IMR-90 (cell line): ENCODE results near the gene WDR62. TPM values are rescaled to one million over a fixed set of nuclear protein-coding genes. Genes with fewer than 3 reads are reported as not detected.

Experiments
- ATAC-seq: fragments of 200-7000 bp; cut with Tn5 transposase; 2 replicates; pipeline ENCODE4 v1.9.1; 2020; ENCODE audit warnings: low read depth, mild to moderate bottlenecking, moderate library complexity
- BruUV-seq: library from RNA; stranded (reverse); fragments of 400-500 nt; replicated peaks from 2 replicates; lab custom pipeline; 2021; lab: Mats Ljungman, UMichigan
- CTCF ChIA-PET: fragments of 300-600 bp; formaldehyde crosslinking; extraction: SDS; loops from one replicate; lab custom pipeline; 2021; ENCODE audit warnings: antibody characterized with exemption; lab: Yijun Ruan, JAX
- POLR2A ChIA-PET: fragments of 300-600 bp; sonication (Branson Sonifier 250); formaldehyde crosslinking; loops from one replicate; lab custom pipeline; 2022; ENCODE audit warnings: antibody characterized with exemption; ENCODE audit not compliant: unreplicated experiment; lab: Charles Lee
- DNase-seq: peaks from one replicate; pipeline ENCODE4 v3.0.0; 2013
- H2AFZ ChIP-seq: replicated peaks from 2 replicates; pipeline ENCODE3; 2013; ENCODE audit warnings: low read length, mild to moderate bottlenecking; ENCODE audit not compliant: poor library complexity
- H2AK5ac ChIP-seq: 2 replicates; pipeline ENCODE4 v1.6.1; 2013; ENCODE audit warnings: low read depth, low read length, inconsistent platforms
- H2AK9ac ChIP-seq: replicated peaks from 2 replicates; pipeline ENCODE3; 2013; ENCODE audit warnings: mild to moderate bottlenecking, low read depth, low read length, moderate library complexity; ENCODE audit not compliant: poor library complexity
- H2BK120ac ChIP-seq: 2 replicates; pipeline ENCODE4 v1.6.1; 2013; ENCODE audit warnings: low read depth, low read length, inconsistent platforms
- H2BK15ac ChIP-seq: 3 replicates; pipeline ENCODE4 v1.6.1; 2013; ENCODE audit warnings: low read depth, low read length, inconsistent platforms
- H2BK20ac ChIP-seq: 2 replicates; pipeline ENCODE4 v1.6.1; 2013; ENCODE audit warnings: low read depth, mild to moderate bottlenecking, inconsistent platforms, low read length, moderate library complexity
- H2BK5ac ChIP-seq: 2 replicates; pipeline ENCODE4 v1.6.1; 2013; ENCODE audit warnings: mild to moderate bottlenecking, low read depth, low read length, inconsistent platforms; ENCODE audit not compliant: poor library complexity, severe bottlenecking
- H3K14ac ChIP-seq: replicated peaks from 2 replicates; pipeline ENCODE4 v1.6.1; 2013; ENCODE audit warnings: low read depth, low read length, inconsistent platforms
- H3K18ac ChIP-seq: 2 replicates; pipeline ENCODE4 v1.6.1; 2013; ENCODE audit warnings: low read depth, low read length, control low read depth
- H3K23ac ChIP-seq: 2 replicates; pipeline ENCODE4 v1.6.1; 2013; ENCODE audit warnings: low read depth, low read length, inconsistent platforms
- H3K27ac ChIP-seq: 2 replicates; pipeline ENCODE4 v1.5.1; 2013; ENCODE audit warnings: mild to moderate bottlenecking, control low read depth, low read length; ENCODE audit not compliant: insufficient read depth
- H3K27me3 ChIP-seq: 2 replicates; pipeline ENCODE4 v1.6.1; 2013; ENCODE audit warnings: low read length; ENCODE audit not compliant: control insufficient read depth, insufficient read depth
- H3K36me3 ChIP-seq: 2 replicates; pipeline ENCODE4 v1.6.1; 2013; ENCODE audit warnings: low read length, mixed read lengths; ENCODE audit not compliant: control insufficient read depth, insufficient read depth
- H3K4ac ChIP-seq: 2 replicates; pipeline ENCODE4 v1.6.1; 2013; ENCODE audit warnings: low read depth, low read length, inconsistent platforms
- H3K4me1 ChIP-seq: 2 replicates; pipeline ENCODE4 v1.6.1; 2013; ENCODE audit warnings: low read length, mixed read lengths; ENCODE audit not compliant: control insufficient read depth, insufficient read depth
- H3K4me2 ChIP-seq: 2 replicates; pipeline ENCODE4 v1.6.1; 2013; ENCODE audit warnings: low read depth, mild to moderate bottlenecking, control low read depth, low read length, moderate library complexity
- H3K4me3 ChIP-seq: 2 replicates; pipeline ENCODE4 v1.5.1; 2013; ENCODE audit warnings: low read depth, mild to moderate bottlenecking, control low read depth, low read length, moderate library complexity; ENCODE audit not compliant: insufficient read depth
- H3K56ac ChIP-seq: 2 replicates; pipeline ENCODE4 v1.6.1; 2013; ENCODE audit warnings: low read length, inconsistent platforms; ENCODE audit not compliant: insufficient read depth; ENCODE audit errors: extremely low read depth
- H3K79me1 ChIP-seq, 2 experiments: 2 replicates each; pipeline ENCODE4 v1.6.1; 2013; ENCODE audit warnings: low read length in 2 of 2, inconsistent platforms in 1 of 2, low read depth in 1 of 2
- H3K9ac ChIP-seq: 2 replicates; pipeline ENCODE4 v1.6.1; 2013; ENCODE audit warnings: low read depth, low read length, control low read depth
- H3K9me1 ChIP-seq: 2 replicates; pipeline ENCODE4 v1.6.1; 2013; ENCODE audit warnings: low read length, inconsistent platforms; ENCODE audit not compliant: insufficient read depth
- H3K9me3 ChIP-seq: 2 replicates; pipeline ENCODE4 v1.6.1; 2013; ENCODE audit warnings: low read length; ENCODE audit not compliant: control insufficient read depth, insufficient read depth
- H4K20me1 ChIP-seq: 2 replicates; pipeline ENCODE4 v1.6.1; 2013; ENCODE audit warnings: low read length, inconsistent platforms; ENCODE audit not compliant: insufficient read depth
- H4K5ac ChIP-seq: 2 replicates; pipeline ENCODE4 v1.6.1; 2013; ENCODE audit warnings: mild to moderate bottlenecking, low read depth, low read length, control low read depth
- H4K8ac ChIP-seq, 2 experiments: 2 replicates each; pipeline ENCODE4 v1.6.1; 2013; ENCODE audit warnings: low read depth in 2 of 2, low read length in 2 of 2, control low read depth in 1 of 2, inconsistent platforms in 1 of 2
- H4K91ac ChIP-seq: 2 replicates; pipeline ENCODE4 v1.6.1; 2013; ENCODE audit warnings: low read depth, low read length, inconsistent platforms; ENCODE audit not compliant: insufficient read depth
- CEBPB ChIP-seq: IDR thresholded peaks from 2 replicates; pipeline ENCODE4 v1.6.1; 2012; ENCODE audit warnings: low read depth, low read length, improper control_type of control experiment
- CHD1 ChIP-seq: IDR thresholded peaks from 2 replicates; pipeline ENCODE4 v1.6.1; 2012; ENCODE audit warnings: low read depth, low read length, improper control_type of control experiment
- ELK1 ChIP-seq: fragments of 150-350 bp; IDR thresholded peaks from 2 replicates; pipeline ENCODE4 v1.6.1; 2016; ENCODE audit warnings: low read depth, mild to moderate bottlenecking, low read length, moderate library complexity, borderline replicate concordance
- FOS ChIP-seq: fragments of 150-350 bp; IDR thresholded peaks from 2 replicates; pipeline ENCODE4 v1.6.1; 2016; ENCODE audit warnings: low read depth, low read length
- MAFK ChIP-seq: IDR thresholded peaks from 2 replicates; pipeline ENCODE4 v1.6.1; 2012; ENCODE audit warnings: low read depth, low read length, improper control_type of control experiment
- MAZ ChIP-seq: IDR thresholded peaks from 2 replicates; pipeline ENCODE4 v1.6.1; 2012; ENCODE audit warnings: low read depth, mild to moderate bottlenecking, low read length, improper control_type of control experiment, moderate library complexity, borderline replicate concordance
- MXI1 ChIP-seq: IDR thresholded peaks from 2 replicates; pipeline ENCODE4 v1.6.1; 2012; ENCODE audit warnings: low read depth, mild to moderate bottlenecking, low read length, moderate library complexity, borderline replicate concordance
- NFE2L2 ChIP-seq: fragments of 150-350 bp; IDR thresholded peaks from 2 replicates; pipeline ENCODE4 v1.6.1; 2016; ENCODE audit warnings: low read depth, mild to moderate bottlenecking, low read length
- POLR2A ChIP-seq: IDR thresholded peaks from 2 replicates; pipeline ENCODE4 v1.6.1; 2012; ENCODE audit warnings: mild to moderate bottlenecking, low read depth, low read length
- RAD21 ChIP-seq: IDR thresholded peaks from 2 replicates; pipeline ENCODE4 v1.6.1; 2012; ENCODE audit warnings: low read length, improper control_type of control experiment
- RCOR1 ChIP-seq: IDR thresholded peaks from 2 replicates; pipeline ENCODE4 v1.6.1; 2012; ENCODE audit warnings: mild to moderate bottlenecking, low read length, improper control_type of control experiment; ENCODE audit not compliant: insufficient replicate concordance
- RFX5 ChIP-seq: IDR thresholded peaks from 2 replicates; pipeline ENCODE4 v1.8.0; 2012; ENCODE audit warnings: low read depth, mild to moderate bottlenecking, low read length, moderate library complexity
- SMC3 ChIP-seq: fragments of 150-350 bp; IDR thresholded peaks from 2 replicates; pipeline ENCODE4 v1.6.1; 2016; ENCODE audit warnings: low read depth, mild to moderate bottlenecking, antibody characterized with exemption, low read length, moderate library complexity
- USF2 ChIP-seq: fragments of 150-350 bp; IDR thresholded peaks from 2 replicates; pipeline ENCODE4 v1.6.1; 2017; ENCODE audit warnings: mild to moderate bottlenecking, antibody characterized with exemption, low read length, low read depth
- WGBS, 2 experiments: methylation state at CpG; one replicate each; pipeline versions ENCODE4 v1.1.5 to v1.1.7; 2013; ENCODE audit warnings: missing lambda C conversion rate in 2 of 2; ENCODE audit not compliant: insufficient read length in 1 of 2; ENCODE audit errors: extremely low coverage in 2 of 2; 5-methylcytosine and 5-hydroxymethylcytosine counted together
- dilution Hi-C: fragments of 300-500 bp; cut with HindIII; formaldehyde crosslinking; loops from one replicate; pipeline ENCODE4 v1.14.3; 2018; ENCODE audit warnings: low sequenced_read_pairs; ENCODE audit not compliant: unreplicated experiment
- in situ Hi-C: fragments of 300-500 bp; cut with MboI; formaldehyde crosslinking; loops from 3 replicates; pipeline ENCODE4 v1.14.3; 2019; ENCODE audit warnings: low sequenced_read_pairs, inconsistent platforms, mixed read lengths
- intact Hi-C: fragments of 100-400 bp; cut with micrococcal nuclease; formaldehyde crosslinking; loops from 2 replicates; pipeline ENCODE4 v1.10.0; 2022
- polyA plus RNA-seq, 3 experiments: library from polyadenylated mRNA; depleted of rRNA; stranded (reverse); fragments of >200 nt; gene quantifications; 2 replicates each; pipeline ENCODE4 v1.2.3, GENCODE V29; 2012; ENCODE audit warnings: low replicate concordance in 1 of 3
- total RNA-seq: library from RNA; depleted of rRNA; stranded (reverse); fragments of >200 nt; gene quantifications from 2 replicates; pipeline ENCODE4 v1.2.3, GENCODE V29; 2012
- TF ChIP-seq, protein P1 (sequence below): conservative IDR thresholded peaks from 2 replicates; pipeline ENCODE4 v1.5.1; 2012; ENCODE audit warnings: mild to moderate bottlenecking, low read depth, low read length, improper control_type of control experiment

Gene WDR62
- total and polyA plus RNA-seq, 2 of the 4 experiments (the other 2 are of a cell fraction) = 4.5 to 7.0 TPM

DNA sequence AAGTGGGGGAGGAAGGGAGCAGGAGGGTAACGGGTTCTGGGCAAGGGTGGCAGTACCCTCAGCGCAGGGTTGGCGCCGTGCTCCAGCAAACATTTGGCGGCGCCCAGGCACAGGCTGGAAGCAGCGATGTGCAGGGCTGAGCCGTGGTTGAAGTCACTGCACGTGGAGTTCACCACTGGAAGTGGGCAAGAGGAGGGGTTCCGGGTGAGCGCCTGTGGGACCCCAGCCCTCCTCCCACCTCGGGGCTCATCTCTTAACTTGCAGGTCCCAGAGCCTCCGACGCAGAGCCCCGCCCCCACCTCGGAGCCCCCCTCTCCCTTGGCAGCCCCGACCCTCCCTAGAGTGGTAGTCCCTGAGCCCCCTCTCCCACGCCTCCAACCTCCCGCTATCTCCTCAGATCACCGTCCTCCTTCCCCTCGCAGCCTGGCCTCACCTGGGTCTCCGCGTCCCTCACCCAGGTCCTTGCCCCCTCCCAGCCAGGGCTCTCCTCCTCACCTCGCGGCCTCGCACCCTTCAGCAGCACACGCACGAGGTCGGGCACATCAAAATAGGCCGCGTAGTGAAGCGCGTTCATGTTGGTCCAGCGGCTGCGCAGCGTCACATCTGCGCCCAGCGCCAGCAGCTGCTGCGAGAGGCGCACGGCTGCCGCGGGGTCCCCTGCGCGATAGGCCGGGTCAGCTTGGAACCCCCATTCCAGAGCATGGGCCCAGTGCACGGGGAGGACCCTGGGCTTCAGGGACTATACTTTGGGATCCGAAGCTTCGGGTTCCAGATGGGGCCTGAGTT, 28.4 kb upstream of the WDR62 start:
- dilution Hi-C loops = no loop called here
- DNase-seq (no peak), ATAC-seq (no peak)
- Histone ChIP-seq H3K4ac (no peak overlapping the region), H2BK5ac (no peak overlapping the region), H3K36me3 (peaks cover 58% of the 10 kb centered on the region), H3K9me1 (peaks cover 6% of the 10 kb centered on the region; the same call in 1 of the 2 replicates), H4K91ac (no peak overlapping the region), H4K5ac (no peak overlapping the region), H3K56ac (no peak overlapping the region), H3K4me3 (no peak overlapping the region), H3K27me3 (no peaks in the 10 kb centered on the region), H2BK15ac (no peak overlapping the region), H3K27ac (no peak overlapping the region), H3K4me1 (no peaks in the 10 kb centered on the region), H2BK20ac (no peak overlapping the region), H4K20me1 (no peaks in the 10 kb centered on the region; the same call in 1 of the 2 replicates), H3K18ac (no peak overlapping the region), H3K9me3 (no peaks in the 10 kb centered on the region), H3K4me2 (no peak overlapping the region), H2AK5ac (no peak overlapping the region), H2BK120ac (no peak overlapping the region), H3K79me1 (peaks cover 0 to 12% of the 10 kb centered on the region in 2 experiments; a peak in 2 of 4 replicates), H3K23ac (no peak overlapping the region), H2AFZ (no peak overlapping the region), H4K8ac (no peak overlapping the region), H3K14ac (no peak overlapping the region), H2AK9ac (no peak overlapping the region), H3K9ac (no peak overlapping the region)
- 97% methylated on average over 27 of the region's 49 CpGs; no CpG with 5 or more reads in 1 of the 2 experiments for WGBS, 2 experiments
- intact Hi-C loops = no loop called here
- ChIA-PET CTCF (no interaction called here), POLR2A (no interaction called here)
- BruUV-seq = TSS peak; percentile 74
- in situ Hi-C loops = no loop called here
- TF ChIP-seq RCOR1 = no peak
- TF ChIP-seq POLR2A = no peak
- TF ChIP-seq RFX5 = no peak
- no peak for TF ChIP-seq MAFK
- TF ChIP-seq NFE2L2 = no peak
- no peak for TF ChIP-seq USF2
- TF ChIP-seq CHD1 = no peak
- no peak for TF ChIP-seq MXI1
- TF ChIP-seq FOS = no peak
- TF ChIP-seq CEBPB = no peak
- TF ChIP-seq SMC3 = no peak
- no peak for TF ChIP-seq MAZ
- TF ChIP-seq ELK1 = no peak
- TF ChIP-seq, protein P1, sequence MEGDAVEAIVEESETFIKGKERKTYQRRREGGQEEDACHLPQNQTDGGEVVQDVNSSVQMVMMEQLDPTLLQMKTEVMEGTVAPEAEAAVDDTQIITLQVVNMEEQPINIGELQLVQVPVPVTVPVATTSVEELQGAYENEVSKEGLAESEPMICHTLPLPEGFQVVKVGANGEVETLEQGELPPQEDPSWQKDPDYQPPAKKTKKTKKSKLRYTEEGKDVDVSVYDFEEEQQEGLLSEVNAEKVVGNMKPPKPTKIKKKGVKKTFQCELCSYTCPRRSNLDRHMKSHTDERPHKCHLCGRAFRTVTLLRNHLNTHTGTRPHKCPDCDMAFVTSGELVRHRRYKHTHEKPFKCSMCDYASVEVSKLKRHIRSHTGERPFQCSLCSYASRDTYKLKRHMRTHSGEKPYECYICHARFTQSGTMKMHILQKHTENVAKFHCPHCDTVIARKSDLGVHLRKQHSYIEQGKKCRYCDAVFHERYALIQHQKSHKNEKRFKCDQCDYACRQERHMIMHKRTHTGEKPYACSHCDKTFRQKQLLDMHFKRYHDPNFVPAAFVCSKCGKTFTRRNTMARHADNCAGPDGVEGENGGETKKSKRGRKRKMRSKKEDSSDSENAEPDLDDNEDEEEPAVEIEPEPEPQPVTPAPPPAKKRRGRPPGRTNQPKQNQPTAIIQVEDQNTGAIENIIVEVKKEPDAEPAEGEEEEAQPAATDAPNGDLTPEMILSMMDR = no peak
- no peak for TF ChIP-seq RAD21
